ENCODE data around the gene ACOT11.
"Not testable (repeated sequence)": the region's sequence is repeated elsewhere in the genome, so short reads cannot be mapped to it uniquely, and the experiment has no call there.

The ACOT11 gene

DNA sequence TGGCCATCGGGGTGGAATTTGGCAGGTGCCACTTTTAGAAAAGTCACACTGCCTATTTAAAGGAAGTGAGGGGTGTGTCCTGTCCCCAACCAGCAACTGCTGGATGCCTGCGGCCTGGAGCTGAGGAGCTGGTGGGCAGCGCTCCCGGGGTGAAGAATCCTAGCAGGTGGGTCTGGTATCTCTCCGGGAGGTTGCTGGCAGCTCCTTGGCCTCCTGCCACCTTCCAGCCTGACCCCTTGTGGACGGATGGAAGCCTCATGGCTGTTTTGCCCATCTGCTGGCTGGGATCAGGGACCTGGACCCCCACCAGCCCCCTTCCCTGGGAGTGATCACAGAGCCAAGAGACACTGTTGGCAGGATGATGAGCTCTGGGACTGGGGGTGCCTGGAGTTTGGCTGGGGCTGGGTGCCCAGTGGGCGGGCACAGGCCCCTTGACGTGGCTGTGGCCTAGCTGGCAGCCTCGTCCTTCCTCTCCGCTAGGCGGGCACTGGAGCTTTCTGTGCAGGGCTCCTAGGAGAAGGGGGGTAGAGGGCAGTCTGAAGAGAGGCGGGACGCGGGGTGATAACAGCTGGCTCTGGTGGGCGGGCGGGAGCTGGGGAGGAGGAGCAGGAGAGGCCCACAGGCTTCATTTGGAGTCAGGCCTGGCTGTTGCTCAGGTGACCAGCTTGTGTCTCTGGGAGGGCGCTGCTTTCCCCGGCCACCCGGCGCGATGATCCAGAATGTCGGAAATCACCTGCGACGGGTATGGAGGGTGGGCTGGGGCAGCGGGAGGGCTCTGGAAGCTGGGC, at the start of gene ACOT11:
Gene ACOT11, plus strand, starts transcription at position 628 of the 788 bp plus-strand sequence. Its CDS starts 82 bp downstream, at position 710.
- in situ Hi-C loops (cut with MboI; ENCODE audit: low sequenced_read_pairs) = no loop called here
- Histone ChIP-seq H3K4me1 (peaks cover 5% of the 10 kb centered on the region), H3K4me3 (no peak within 1 kb of the TSS), H3K9me3 (no peaks in the 10 kb centered on the region), H3K27me3 (ENCODE audit: low read depth) (no peaks in the 10 kb centered on the region), H3K36me3 (replicated peaks) (no peaks in the 10 kb centered on the region)
- no peak for DNase-seq (ENCODE audit: low spot score in 2 of 2)

DNA sequence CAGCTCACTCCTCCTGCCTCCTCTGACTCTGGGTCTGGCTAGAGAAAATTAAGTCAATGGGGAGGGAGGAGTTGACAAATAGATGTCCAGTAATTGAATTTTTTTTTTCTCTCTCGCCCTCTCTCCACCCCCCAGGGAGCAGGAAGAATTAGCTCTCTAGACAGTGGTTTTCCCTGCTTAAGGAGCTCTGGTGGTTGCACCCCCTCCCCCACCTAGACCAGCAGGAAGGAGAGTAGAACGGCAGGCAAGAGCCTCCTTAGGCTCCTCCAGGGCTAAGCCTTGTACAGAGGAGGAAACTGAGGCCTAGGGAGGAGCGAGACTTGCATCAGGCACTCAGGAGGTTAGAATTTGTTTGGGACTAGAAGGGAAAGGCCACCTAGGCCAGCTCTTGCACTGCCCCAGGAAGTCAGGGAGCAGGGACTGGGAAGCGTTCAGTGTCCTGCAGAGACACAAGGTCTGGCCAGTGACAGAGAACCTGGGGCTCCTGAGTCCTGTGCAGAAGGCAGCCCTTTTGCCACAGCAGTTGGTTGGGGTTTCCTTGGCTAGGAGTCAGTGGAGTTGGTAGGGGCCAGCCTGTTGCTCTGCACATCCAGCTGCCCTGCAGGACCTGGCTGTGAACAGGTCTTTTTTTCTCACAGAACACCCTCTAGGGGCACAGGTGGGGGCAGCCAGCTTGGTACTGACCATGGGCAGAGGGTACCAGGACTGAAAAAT, 49.5 kb upstream of the ACOT11 start:
- DNase-seq (ENCODE audit: low spot score in 2 of 2) = no peak
- H3K9me3 ChIP-seq = no peaks in the 10 kb centered on the region
- H3K4me1 ChIP-seq = peaks cover 4% of the 10 kb centered on the region; the same call in 1 of the 2 replicates
- no peaks in the 10 kb centered on the region for H3K36me3 ChIP-seq (replicated peaks)
- no peaks in the 10 kb centered on the region for H3K27me3 ChIP-seq (ENCODE audit: low read depth)
- no peak overlapping the region for H3K4me3 ChIP-seq
- in situ Hi-C loops (cut with MboI; ENCODE audit: low sequenced_read_pairs) = no loop called here

DNA sequence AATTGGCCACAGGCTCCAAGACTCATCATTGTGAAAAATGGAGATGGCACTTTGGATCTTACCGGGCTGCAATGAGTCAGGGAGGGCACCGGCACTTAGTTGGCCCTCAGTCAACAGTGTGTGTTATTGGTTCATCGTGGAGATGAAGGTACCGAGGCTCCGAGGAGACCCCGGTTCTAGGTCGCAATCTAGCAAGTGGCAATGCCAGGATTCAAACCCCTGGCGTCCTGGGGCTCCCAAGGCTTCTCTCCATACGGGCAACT, 49.0 kb upstream of the ACOT11 start:
- in situ Hi-C loops (cut with MboI; ENCODE audit: low sequenced_read_pairs) = no loop called here
- Histone ChIP-seq H3K27me3 (ENCODE audit: low read depth) (no peaks in the 10 kb centered on the region), H3K9me3 (no peaks in the 10 kb centered on the region), H3K36me3 (replicated peaks) (no peaks in the 10 kb centered on the region), H3K4me3 (no peak overlapping the region), H3K4me1 (peaks cover 4% of the 10 kb centered on the region; the same call in 1 of the 2 replicates)
- DNase-seq (ENCODE audit: low spot score in 2 of 2) = no peak

DNA sequence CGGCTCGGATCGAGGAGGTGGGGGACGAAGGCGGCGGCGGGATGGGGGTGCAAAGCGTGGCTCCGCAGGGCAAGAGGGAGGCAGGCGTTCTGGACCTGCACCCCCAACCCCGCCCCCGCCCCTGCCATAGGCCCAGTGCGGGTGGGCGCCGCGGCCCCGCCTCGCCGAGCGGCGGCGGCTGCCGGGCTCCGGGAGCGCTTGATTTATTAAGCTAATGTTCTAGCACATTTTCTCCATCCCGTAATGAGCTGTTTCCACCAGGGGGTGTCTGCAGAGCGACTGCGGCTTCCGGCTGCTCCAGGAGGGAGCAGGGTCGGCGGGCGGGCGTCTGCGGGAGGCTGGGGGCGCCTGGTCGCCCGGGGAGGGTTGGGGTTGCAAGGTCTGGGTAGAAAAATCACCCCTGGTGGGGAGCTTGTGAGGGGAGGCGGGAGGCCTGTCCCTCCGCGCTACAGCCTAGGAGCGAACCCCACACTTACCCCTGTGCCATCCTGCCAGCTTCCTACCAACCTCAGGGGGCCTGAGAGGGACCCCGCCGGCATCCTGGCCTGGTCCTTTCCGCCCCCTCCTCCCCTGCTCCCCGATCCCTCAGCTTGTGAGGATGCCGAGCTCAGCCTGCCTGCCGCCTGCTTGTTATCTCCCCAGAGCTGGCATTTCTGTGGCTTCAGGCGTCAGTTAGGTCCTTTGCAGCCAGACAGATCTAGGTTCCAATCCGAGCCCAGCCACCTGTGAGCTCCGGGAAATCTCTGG, 48.5 kb upstream of the ACOT11 start:
- peak in 1 of 2 experiments; percentile 73 for DNase-seq (ENCODE audit: low spot score in 2 of 2)
- H3K9me3 ChIP-seq = no peaks in the 10 kb centered on the region
- H3K36me3 ChIP-seq (replicated peaks) = no peaks in the 10 kb centered on the region
- no peaks in the 10 kb centered on the region for H3K27me3 ChIP-seq (ENCODE audit: low read depth)
- in situ Hi-C loops (cut with MboI; ENCODE audit: low sequenced_read_pairs) = no loop called here
- H3K4me1 ChIP-seq = peaks cover 4% of the 10 kb centered on the region; the same call in 1 of the 2 replicates
- H3K4me3 ChIP-seq = no peak overlapping the region

DNA sequence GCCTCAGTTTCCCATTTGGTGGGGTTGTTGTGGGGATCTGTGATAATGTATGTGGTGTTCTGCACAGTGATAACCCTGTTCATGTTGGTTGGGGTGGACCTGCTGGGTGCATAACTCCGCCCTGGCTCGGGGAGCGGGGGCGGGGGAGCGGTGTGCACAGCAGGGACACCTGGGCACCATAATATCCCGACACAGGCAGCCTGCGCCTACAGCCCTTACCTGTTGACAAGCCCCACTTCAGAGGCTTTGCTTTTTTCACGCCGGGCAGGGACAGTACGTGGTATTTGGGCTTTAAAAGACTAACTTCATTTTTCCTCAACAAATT, 48.0 kb upstream of the ACOT11 start:
- no peaks in the 10 kb centered on the region for H3K9me3 ChIP-seq
- H3K4me3 ChIP-seq = no peak overlapping the region
- in situ Hi-C loops (cut with MboI; ENCODE audit: low sequenced_read_pairs) = no loop called here
- H3K4me1 ChIP-seq = peaks cover 4% of the 10 kb centered on the region; the same call in 1 of the 2 replicates
- no peaks in the 10 kb centered on the region for H3K27me3 ChIP-seq (ENCODE audit: low read depth)
- no peak for DNase-seq (ENCODE audit: low spot score in 2 of 2)
- no peaks in the 10 kb centered on the region for H3K36me3 ChIP-seq (replicated peaks)

DNA sequence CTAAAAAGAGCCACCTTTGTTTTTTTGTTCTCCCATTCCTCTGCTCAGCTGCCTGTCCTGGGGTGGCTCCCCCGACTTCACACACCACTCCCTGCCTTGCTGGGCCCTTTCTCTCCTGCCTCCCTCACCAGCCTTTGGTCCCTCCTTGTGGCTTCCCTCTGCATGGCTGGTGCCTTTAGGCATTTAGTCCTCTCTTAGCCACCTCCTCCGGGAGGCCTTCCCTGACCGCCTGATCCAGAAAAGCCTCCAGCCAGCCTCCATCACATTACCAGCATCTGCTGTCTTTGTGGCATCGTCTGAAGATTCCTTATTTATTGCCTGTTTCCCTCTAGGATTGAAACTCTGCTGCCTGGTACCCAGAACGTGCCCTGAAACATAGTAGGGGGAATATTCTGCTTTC, 46.2 kb upstream of the ACOT11 start:
- Histone ChIP-seq H3K4me1 (peaks cover 4% of the 10 kb centered on the region; the same call in 1 of the 2 replicates), H3K9me3 (no peaks in the 10 kb centered on the region), H3K36me3 (replicated peaks) (no peaks in the 10 kb centered on the region), H3K27me3 (ENCODE audit: low read depth) (no peaks in the 10 kb centered on the region), H3K4me3 (no peak overlapping the region)
- in situ Hi-C loops (cut with MboI; ENCODE audit: low sequenced_read_pairs) = no loop called here
- DNase-seq (ENCODE audit: low spot score in 2 of 2) = no peak

DNA sequence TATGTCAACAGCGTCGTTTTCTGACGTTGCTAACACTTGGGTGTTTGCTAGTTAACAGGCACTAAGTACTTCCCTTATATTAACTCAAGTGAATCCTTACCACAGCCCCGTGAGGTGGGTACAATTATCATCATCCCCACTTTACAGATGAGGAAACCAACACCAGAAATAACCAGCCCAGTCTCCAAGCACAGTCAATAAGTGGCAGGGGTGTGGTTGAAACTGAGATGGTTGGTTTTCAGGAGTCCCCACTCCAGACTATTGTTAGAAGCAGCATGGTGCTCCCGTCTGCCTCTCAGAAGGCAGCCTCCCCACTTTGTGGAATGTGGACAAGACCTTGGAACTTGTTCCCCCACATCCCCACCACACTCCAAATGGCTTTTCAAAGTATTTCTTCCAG, 45.7 kb upstream of the ACOT11 start:
- Histone ChIP-seq H3K9me3 (no peaks in the 10 kb centered on the region), H3K36me3 (replicated peaks) (no peaks in the 10 kb centered on the region), H3K27me3 (ENCODE audit: low read depth) (no peaks in the 10 kb centered on the region), H3K4me1 (peaks cover 4% of the 10 kb centered on the region; the same call in 1 of the 2 replicates), H3K4me3 (no peak overlapping the region)
- no peak for DNase-seq (ENCODE audit: low spot score in 2 of 2)
- in situ Hi-C loops (cut with MboI; ENCODE audit: low sequenced_read_pairs) = no loop called here

DNA sequence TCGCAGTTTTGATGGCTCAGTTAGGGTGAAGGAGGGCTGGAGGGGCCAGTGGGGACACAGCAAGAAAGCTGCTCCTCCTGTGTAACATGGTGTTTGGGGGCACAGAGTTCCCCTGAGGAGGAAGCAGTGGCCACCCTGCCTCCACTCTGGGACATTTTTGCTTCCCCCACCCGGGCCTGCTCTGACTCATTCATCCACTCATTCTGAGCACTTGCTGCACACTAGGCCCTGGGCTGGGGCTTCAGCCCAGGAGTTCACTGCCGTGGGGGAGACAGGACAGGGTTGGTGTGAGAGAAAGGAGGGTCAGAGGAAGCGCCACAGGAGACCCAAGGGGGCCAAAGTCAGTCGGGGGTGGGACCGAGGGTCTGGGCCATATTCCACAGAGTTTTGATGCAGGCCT, 41.4 kb upstream of the ACOT11 start:
- in situ Hi-C loops (cut with MboI; ENCODE audit: low sequenced_read_pairs) = no loop called here
- Histone ChIP-seq H3K4me3 (no peak overlapping the region), H3K9me3 (no peaks in the 10 kb centered on the region), H3K36me3 (replicated peaks) (no peaks in the 10 kb centered on the region), H3K27me3 (ENCODE audit: low read depth) (no peaks in the 10 kb centered on the region), H3K4me1 (no peaks in the 10 kb centered on the region)
- DNase-seq (ENCODE audit: low spot score in 2 of 2) = no peak

DNA sequence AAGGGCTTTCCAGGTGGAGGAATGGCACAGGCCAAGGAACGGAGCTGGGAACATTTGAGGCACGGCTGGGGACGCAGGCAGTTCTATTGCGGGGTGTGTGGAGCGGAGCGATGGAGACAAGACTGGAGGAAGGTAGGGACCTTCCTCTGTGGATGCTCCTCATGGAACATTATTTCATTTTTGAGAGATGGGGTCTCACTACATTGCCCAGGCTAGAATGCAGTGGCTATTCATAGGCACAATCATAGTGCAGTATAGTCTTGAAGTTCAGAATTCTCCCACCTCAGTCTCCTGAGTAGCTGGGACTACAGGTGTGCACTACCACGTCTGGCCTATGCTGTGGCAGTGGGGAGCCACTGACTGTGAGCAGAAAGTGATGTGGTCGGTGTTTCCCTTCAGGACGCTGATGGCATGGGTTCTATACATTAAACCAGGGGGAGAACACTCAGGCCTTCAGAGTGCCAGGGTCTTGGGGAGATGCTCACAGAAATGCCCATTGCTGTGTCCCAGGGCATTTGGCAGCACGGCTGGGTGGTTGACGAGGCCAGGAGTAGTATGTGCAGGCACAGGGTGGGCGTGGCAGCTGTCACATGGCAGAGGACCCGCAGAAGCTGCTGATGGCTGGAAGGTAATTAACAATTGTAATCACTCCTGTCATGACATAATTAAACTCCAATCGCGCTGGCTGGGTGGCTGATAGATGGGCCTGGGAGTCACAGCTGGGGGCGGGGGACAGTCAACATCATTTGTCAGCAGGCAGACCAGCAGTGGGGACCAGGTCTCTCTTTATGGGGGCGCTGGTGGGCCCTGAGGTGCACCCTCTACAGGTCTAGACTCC, 40.8 kb upstream of the ACOT11 start:
- in situ Hi-C loops (cut with MboI; ENCODE audit: low sequenced_read_pairs) = no loop called here
- Histone ChIP-seq H3K36me3 (replicated peaks) (no peaks in the 10 kb centered on the region), H3K4me1 (no peaks in the 10 kb centered on the region), H3K27me3 (ENCODE audit: low read depth) (no peaks in the 10 kb centered on the region), H3K4me3 (no peak overlapping the region), H3K9me3 (no peaks in the 10 kb centered on the region)
- no peak for DNase-seq (ENCODE audit: low spot score in 2 of 2)

DNA sequence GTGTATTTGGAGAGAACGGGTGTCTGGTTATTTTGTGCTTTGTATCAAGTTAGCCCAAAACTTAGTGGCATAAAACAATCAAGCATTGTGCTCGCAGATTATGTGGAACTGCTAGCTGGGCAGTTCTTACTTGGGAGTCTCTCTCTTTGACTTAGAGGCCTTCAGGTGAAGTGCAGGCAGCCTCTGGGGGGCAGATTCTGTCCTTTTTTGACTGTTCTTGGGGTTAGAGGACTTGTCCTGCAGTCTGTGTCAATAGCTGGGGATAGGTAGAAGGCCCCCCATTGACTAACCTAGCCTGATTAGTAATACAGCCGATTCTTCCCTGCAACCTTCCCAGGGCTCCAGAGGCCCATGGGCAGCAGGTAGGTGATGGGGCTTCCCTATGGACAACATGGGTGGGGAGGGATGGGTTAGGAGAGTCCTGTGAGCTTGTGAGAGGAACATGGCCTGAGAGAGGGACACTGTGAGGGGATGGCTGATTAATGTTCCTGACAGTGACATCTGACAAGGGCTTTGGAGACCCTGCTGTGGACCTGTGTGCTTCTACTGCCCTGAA, 37.2 kb upstream of the ACOT11 start:
- in situ Hi-C loops (cut with MboI; ENCODE audit: low sequenced_read_pairs) = loop anchor here (10.0 kb wide), 1 partner anchor 284 kb away; no protein-coding TSS in a partner anchor
- Histone ChIP-seq H3K36me3 (replicated peaks) (no peaks in the 10 kb centered on the region), H3K27me3 (ENCODE audit: low read depth) (no peaks in the 10 kb centered on the region), H3K4me1 (no peaks in the 10 kb centered on the region), H3K4me3 (no peak overlapping the region), H3K9me3 (no peaks in the 10 kb centered on the region)
- DNase-seq (ENCODE audit: low spot score in 2 of 2) = no peak

DNA sequence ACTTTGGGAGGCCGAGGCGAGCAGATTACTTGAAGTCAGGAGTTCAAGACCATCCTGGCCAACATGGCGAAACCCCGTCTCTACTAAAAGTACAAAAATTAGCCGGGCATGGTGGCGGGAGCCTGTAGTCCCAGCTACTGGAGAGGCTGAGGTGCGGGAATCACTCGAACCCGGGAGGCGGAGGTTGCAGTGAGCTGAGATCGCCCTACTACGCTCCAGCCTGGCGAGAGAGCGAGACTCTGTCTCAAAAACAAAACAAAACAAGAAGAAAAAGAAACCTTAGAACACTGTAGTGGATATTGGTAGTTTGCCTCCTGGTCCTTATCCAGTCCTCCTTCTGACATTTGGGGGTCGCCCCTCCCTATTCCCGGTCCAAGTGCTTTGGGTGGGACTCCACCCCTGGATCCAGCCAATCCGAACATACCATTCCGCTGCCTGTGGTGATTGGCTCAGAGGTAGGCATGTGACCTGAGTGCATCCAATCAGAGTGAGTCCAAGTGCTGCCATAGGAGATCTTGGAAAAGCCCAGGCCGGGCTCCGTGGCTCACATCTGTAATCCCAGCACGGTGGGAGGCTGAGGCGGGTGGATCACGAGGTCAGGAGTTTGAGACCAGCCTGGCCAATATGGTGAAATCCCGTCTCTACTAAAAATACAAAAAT, 34.0 kb upstream of the ACOT11 start:
- not testable (repeated sequence) for H3K9me3 ChIP-seq; H3K27me3 ChIP-seq (ENCODE audit: low read depth); H3K4me3 ChIP-seq; DNase-seq (ENCODE audit: low spot score in 2 of 2); H3K4me1 ChIP-seq; H3K36me3 ChIP-seq (replicated peaks)
- in situ Hi-C loops (cut with MboI; ENCODE audit: low sequenced_read_pairs) = loop anchor here (10.0 kb wide), 1 partner anchor 281 kb away; no protein-coding TSS in a partner anchor

DNA sequence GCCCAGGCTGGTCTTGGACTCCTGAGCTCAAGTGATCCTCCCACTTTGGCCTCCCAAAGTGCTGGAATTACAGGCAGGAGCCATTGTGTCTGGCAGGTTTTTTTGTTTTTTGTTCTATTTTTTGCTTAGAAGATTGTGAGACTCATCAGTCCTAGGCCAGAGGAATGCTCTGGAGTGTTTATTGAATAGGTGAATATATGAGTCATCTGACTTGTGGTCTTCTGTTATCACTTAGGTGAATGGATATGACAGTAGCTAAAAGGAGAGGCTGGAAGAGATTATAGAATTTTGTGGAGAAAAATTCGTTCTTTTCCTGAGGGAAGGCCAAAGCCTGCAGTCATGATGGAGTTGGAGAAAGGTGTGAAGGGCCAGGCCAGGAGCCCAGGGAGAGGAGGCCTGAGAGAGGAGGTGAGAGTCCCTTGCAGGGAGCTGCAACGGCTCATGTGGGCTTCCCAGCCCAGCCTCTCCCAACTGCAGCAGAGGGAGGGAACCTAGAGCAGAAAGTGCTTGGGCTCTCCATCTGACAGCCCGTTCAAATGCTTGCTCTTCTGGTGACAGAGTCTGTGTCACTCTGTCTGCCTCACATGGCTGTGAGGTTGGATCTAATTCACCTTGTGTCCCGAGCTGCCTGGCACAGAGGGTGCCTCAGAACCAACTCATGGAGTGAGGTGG, 31.6 kb upstream of the ACOT11 start:
- in situ Hi-C loops (cut with MboI; ENCODE audit: low sequenced_read_pairs) = loop anchor here (10.0 kb wide), 1 partner anchor 278 kb away; no protein-coding TSS in a partner anchor

More for the DNA sequence above, 31.6 kb upstream of the ACOT11 start:
- Histone ChIP-seq H3K27me3 (ENCODE audit: low read depth) (no peaks in the 10 kb centered on the region), H3K4me1 (no peaks in the 10 kb centered on the region), H3K9me3 (no peaks in the 10 kb centered on the region), H3K4me3 (no peak overlapping the region), H3K36me3 (replicated peaks) (no peaks in the 10 kb centered on the region)
- DNase-seq (ENCODE audit: low spot score in 2 of 2) = no peak
